Erythroblast (primary cell): ENCODE results near the gene SMNDC1.

Source experiments
- GATA1 ChIP-seq: IDR thresholded peaks from 2 replicates; pipeline ENCODE4 v1.6.1; 2011; ENCODE audit warnings: low read depth, mild to moderate bottlenecking, control low read depth, low read length, moderate library complexity
- POLR2A ChIP-seq: IDR thresholded peaks from 2 replicates; pipeline ENCODE4 v1.6.1; 2011; ENCODE audit warnings: mild to moderate bottlenecking, low read length

DNA sequence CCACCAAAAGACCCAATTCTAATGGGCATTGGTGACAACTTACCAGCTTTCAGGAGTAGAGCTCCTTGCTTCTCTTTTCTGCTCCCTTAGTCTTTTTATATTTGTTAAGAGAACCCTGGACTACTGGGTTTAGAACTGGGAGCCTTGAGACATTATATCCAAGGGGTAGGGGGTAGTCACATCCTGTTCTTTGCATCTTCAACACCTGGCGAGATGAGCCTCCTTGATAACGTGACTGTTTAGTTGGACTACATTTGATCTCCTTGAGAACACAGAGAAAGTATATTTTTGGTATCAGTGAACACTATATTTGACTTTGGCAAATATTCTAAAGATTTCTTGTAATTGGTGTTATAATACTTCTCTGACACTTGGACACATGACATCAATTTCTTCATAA is 9.0 kb upstream of the SMNDC1 start:
- TF ChIP-seq POLR2A (no peak), GATA1 (no peak)
